GM23338 (cell line): ENCODE data around the gene NRN1. TPM values are rescaled to one million over a fixed set of nuclear protein-coding genes. Genes with fewer than 3 reads are reported as not detected.

Source experiments
- ATAC-seq: fragments of 200-7000 bp; cut with Tn5 transposase; 3 replicates; pipeline ENCODE4 v1.9.1; 2020
- DNase-seq: peaks from one replicate; pipeline ENCODE4 v3.0.0-alpha.2; 2015; ENCODE audit warnings: low spot score
- H2AFZ ChIP-seq: fragments of 200-600 bp; sonication (generic); 2 replicates; pipeline ENCODE4 v1.8.0; 2016; ENCODE audit warnings: antibody characterized with exemption, mild to moderate bottlenecking, moderate library complexity
- H3F3A ChIP-seq: fragments of 200-600 bp; sonication (generic); replicated peaks from 2 replicates; pipeline ENCODE4 v1.8.0; 2017; ENCODE audit warnings: antibody characterized with exemption, mixed run types, low read depth
- H3K27ac ChIP-seq: fragments of 200-600 bp; sonication (generic); 2 replicates; pipeline ENCODE4 v1.6.1; 2016; ENCODE audit warnings: low read depth
- H3K27me3 ChIP-seq: fragments of 200-600 bp; sonication (generic); 2 replicates; pipeline ENCODE4 v1.8.0; 2016; ENCODE audit warnings: mild to moderate bottlenecking, mixed run types, moderate library complexity; ENCODE audit not compliant: insufficient read depth
- H3K36me3 ChIP-seq: fragments of 200-600 bp; sonication (generic); 2 replicates; pipeline ENCODE4 v1.8.0; 2016; ENCODE audit warnings: mild to moderate bottlenecking; ENCODE audit not compliant: insufficient read depth
- H3K4me1 ChIP-seq: fragments of 200-600 bp; sonication (generic); 2 replicates; pipeline ENCODE4 v1.8.0; 2016; ENCODE audit warnings: mild to moderate bottlenecking, moderate library complexity; ENCODE audit not compliant: insufficient read depth
- H3K4me2 ChIP-seq: fragments of 200-600 bp; sonication (generic); 2 replicates; pipeline ENCODE4 v1.7.1; 2017; ENCODE audit warnings: mixed run types
- H3K4me3 ChIP-seq: fragments of 200-600 bp; sonication (generic); 2 replicates; pipeline ENCODE4 v1.6.1; 2016; ENCODE audit warnings: mixed run types
- H3K79me2 ChIP-seq: fragments of 200-600 bp; sonication (generic); replicated peaks from 2 replicates; pipeline ENCODE4 v1.8.0; 2017; ENCODE audit warnings: mild to moderate bottlenecking; ENCODE audit not compliant: insufficient read depth
- H3K9me2 ChIP-seq: fragments of 200-600 bp; sonication (generic); 2 replicates; pipeline ENCODE4 v1.8.0; 2017; ENCODE audit not compliant: insufficient read depth
- H4K20me1 ChIP-seq: fragments of 200-600 bp; sonication (generic); replicated peaks from 2 replicates; pipeline ENCODE4 v1.8.0; 2017; ENCODE audit warnings: mild to moderate bottlenecking; ENCODE audit not compliant: insufficient read depth
- H3K27ac Mint-ChIP-seq: 2 replicates; pipeline ENCODE4 v1.8.0; 2020; ENCODE audit warnings: inconsistent platforms, mild to moderate bottlenecking, moderate library complexity, mixed read lengths
- H3K27me3 Mint-ChIP-seq: 3 replicates; pipeline ENCODE4 v1.8.0; 2022; ENCODE audit warnings: low read depth, mild to moderate bottlenecking, moderate library complexity, mixed read lengths, inconsistent platforms; ENCODE audit not compliant: insufficient read depth, poor library complexity
- H3K36me3 Mint-ChIP-seq: 3 replicates; pipeline ENCODE4 v1.8.0; 2021; ENCODE audit warnings: low read depth, mild to moderate bottlenecking, inconsistent platforms, moderate library complexity, mixed read lengths
- H3K4me1 Mint-ChIP-seq: 3 replicates; pipeline ENCODE4 v1.8.0; 2020; ENCODE audit warnings: mild to moderate bottlenecking, inconsistent platforms, mixed read lengths
- H3K4me3 Mint-ChIP-seq: 3 replicates; pipeline ENCODE4 v1.8.0; 2021; ENCODE audit warnings: moderate library complexity, mild to moderate bottlenecking, inconsistent platforms, mixed read lengths
- H3K9me3 Mint-ChIP-seq: 3 replicates; pipeline ENCODE4 v1.8.0; 2020; ENCODE audit warnings: moderate library complexity, mild to moderate bottlenecking, inconsistent platforms, mixed read lengths
- CREB1 ChIP-seq: fragments of 250-450 bp; sonication (Bioruptor Pico); IDR thresholded peaks from 2 replicates; pipeline ENCODE4 v1.5.0; 2020; ENCODE audit warnings: low read depth, mild to moderate bottlenecking, moderate library complexity
- EZH2 ChIP-seq: fragments of 200-600 bp; sonication (generic); IDR thresholded peaks from one replicate; pipeline ENCODE4 v1.8.0; 2017; ENCODE audit warnings: antibody characterized with exemption, mild to moderate bottlenecking, low read depth; ENCODE audit not compliant: unreplicated experiment
- EZH2phosphoT487 ChIP-seq: fragments of 200-600 bp; sonication (generic); IDR thresholded peaks from one replicate; pipeline ENCODE4 v1.8.1; 2018; ENCODE audit warnings: antibody characterized with exemption; ENCODE audit not compliant: unreplicated experiment
- NANOG ChIP-seq: IDR thresholded peaks from 2 replicates; pipeline ENCODE4 v1.6.1; 2016; ENCODE audit warnings: antibody characterized with exemption, borderline replicate concordance
- STAT1 ChIP-seq: IDR thresholded peaks from one replicate; pipeline ENCODE4 v1.6.1; 2016; ENCODE audit warnings: antibody characterized with exemption; ENCODE audit not compliant: unreplicated experiment
- ZNF114 ChIP-seq: fragments of 250-450 bp; sonication (Bioruptor Pico); IDR thresholded peaks from 2 replicates; pipeline ENCODE4 v1.5.0; 2020; ENCODE audit warnings: mild to moderate bottlenecking, moderate library complexity
- ZNF331 ChIP-seq: fragments of 250-450 bp; sonication (Bioruptor Pico); IDR thresholded peaks from 2 replicates; pipeline ENCODE4 v1.5.0; 2020; ENCODE audit warnings: low read depth, mild to moderate bottlenecking, moderate library complexity
- polyA plus RNA-seq: library from polyadenylated mRNA; unstranded; fragments of >200 nt; fragmentation: Nextera tagmentation; extraction: Ambion mirVana; gene quantifications from 2 replicates; pipeline ENCODE4 v1.2.1, GENCODE V29; 2016
- total RNA-seq: library from RNA; depleted of rRNA; stranded (reverse); fragments of >200 nt; shearing (Covaris generic); gene quantifications from 2 replicates; pipeline ENCODE4 v1.2.3, GENCODE V29; 2014
- TF ChIP-seq, protein P1 (sequence below): fragments of 250-450 bp; sonication (Bioruptor Pico); IDR thresholded peaks from 2 replicates; pipeline ENCODE4 v1.5.0; 2020; ENCODE audit warnings: mild to moderate bottlenecking, moderate library complexity
- TF ChIP-seq, protein P2 (sequence below): IDR thresholded peaks from 2 replicates; pipeline ENCODE4 v1.6.1; 2016; ENCODE audit warnings: antibody characterized with exemption
- TF ChIP-seq, protein P3 (sequence below), 2 experiments: fragments of 200-600 bp in 1 of 2; sonication (generic) in 1 of 2; conservative IDR thresholded peaks; 2 replicates each; pipeline versions ENCODE4 v1.5.1 to v1.6.1; 2016 to 2017; ENCODE audit warnings: antibody characterized with exemption in 2 of 2, low read depth in 2 of 2, mild to moderate bottlenecking in 2 of 2, moderate library complexity in 1 of 2

Gene NRN1
- total and polyA plus RNA-seq, 2 experiments from 2014 or later: 0.71 TPM; not detected in 1

DNA sequence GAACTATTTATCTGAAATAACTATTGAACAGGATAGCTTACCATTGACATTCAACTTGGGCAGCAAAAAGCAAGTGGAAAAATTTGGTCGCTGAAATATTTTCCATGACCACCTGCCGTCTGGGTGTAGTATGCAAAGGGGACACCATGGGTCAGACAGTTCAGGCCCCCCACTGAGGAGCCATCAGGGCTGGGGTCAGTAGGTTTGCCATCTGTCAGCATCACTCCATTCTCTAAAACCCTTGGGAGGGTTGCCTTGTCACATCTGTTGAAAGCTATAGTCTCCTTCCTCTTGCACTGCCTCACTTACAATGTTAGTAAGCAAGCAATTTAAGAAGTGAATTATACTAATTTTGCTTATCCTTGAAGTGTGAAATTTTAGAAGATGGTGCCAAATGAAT, 44.9 kb downstream of the NRN1 start (continued):
- TF ChIP-seq, protein P1, sequence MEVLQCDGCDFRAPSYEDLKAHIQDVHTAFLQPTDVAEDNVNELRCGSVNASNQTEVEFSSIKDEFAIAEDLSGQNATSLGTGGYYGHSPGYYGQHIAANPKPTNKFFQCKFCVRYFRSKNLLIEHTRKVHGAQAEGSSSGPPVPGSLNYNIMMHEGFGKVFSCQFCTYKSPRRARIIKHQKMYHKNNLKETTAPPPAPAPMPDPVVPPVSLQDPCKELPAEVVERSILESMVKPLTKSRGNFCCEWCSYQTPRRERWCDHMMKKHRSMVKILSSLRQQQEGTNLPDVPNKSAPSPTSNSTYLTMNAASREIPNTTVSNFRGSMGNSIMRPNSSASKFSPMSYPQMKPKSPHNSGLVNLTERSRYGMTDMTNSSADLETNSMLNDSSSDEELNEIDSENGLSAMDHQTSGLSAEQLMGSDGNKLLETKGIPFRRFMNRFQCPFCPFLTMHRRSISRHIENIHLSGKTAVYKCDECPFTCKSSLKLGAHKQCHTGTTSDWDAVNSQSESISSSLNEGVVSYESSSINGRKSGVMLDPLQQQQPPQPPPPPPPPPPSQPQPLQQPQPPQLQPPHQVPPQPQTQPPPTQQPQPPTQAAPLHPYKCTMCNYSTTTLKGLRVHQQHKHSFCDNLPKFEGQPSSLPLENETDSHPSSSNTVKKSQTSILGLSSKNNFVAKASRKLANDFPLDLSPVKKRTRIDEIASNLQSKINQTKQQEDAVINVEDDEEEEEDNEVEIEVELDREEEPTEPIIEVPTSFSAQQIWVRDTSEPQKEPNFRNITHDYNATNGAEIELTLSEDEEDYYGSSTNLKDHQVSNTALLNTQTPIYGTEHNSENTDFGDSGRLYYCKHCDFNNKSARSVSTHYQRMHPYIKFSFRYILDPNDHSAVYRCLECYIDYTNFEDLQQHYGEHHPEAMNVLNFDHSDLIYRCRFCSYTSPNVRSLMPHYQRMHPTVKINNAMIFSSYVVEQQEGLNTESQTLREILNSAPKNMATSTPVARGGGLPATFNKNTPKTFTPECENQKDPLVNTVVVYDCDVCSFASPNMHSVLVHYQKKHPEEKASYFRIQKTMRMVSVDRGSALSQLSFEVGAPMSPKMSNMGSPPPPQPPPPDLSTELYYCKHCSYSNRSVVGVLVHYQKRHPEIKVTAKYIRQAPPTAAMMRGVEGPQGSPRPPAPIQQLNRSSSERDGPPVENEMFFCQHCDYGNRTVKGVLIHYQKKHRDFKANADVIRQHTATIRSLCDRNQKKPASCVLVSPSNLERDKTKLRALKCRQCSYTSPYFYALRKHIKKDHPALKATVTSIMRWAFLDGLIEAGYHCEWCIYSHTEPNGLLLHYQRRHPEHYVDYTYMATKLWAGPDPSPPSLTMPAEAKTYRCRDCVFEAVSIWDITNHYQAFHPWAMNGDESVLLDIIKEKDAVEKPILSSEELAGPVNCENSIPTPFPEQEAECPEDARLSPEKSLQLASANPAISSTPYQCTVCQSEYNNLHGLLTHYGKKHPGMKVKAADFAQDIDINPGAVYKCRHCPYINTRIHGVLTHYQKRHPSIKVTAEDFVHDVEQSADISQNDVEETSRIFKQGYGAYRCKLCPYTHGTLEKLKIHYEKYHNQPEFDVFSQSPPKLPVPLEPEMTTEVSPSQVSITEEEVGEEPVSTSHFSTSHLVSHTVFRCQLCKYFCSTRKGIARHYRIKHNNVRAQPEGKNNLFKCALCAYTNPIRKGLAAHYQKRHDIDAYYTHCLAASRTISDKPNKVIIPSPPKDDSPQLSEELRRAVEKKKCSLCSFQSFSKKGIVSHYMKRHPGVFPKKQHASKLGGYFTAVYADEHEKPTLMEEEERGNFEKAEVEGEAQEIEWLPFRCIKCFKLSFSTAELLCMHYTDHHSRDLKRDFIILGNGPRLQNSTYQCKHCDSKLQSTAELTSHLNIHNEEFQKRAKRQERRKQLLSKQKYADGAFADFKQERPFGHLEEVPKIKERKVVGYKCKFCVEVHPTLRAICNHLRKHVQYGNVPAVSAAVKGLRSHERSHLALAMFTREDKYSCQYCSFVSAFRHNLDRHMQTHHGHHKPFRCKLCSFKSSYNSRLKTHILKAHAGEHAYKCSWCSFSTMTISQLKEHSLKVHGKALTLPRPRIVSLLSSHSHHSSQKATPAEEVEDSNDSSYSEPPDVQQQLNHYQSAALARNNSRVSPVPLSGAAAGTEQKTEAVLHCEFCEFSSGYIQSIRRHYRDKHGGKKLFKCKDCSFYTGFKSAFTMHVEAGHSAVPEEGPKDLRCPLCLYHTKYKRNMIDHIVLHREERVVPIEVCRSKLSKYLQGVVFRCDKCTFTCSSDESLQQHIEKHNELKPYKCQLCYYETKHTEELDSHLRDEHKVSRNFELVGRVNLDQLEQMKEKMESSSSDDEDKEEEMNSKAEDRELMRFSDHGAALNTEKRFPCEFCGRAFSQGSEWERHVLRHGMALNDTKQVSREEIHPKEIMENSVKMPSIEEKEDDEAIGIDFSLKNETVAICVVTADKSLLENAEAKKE: no peak
- TF ChIP-seq EZH2: no peak
- no peak for TF ChIP-seq ZNF331 (CRISPR knock-in tag)
- TF ChIP-seq, protein P2, sequence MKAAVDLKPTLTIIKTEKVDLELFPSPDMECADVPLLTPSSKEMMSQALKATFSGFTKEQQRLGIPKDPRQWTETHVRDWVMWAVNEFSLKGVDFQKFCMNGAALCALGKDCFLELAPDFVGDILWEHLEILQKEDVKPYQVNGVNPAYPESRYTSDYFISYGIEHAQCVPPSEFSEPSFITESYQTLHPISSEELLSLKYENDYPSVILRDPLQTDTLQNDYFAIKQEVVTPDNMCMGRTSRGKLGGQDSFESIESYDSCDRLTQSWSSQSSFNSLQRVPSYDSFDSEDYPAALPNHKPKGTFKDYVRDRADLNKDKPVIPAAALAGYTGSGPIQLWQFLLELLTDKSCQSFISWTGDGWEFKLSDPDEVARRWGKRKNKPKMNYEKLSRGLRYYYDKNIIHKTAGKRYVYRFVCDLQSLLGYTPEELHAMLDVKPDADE: no peak
- TF ChIP-seq, protein P3, sequence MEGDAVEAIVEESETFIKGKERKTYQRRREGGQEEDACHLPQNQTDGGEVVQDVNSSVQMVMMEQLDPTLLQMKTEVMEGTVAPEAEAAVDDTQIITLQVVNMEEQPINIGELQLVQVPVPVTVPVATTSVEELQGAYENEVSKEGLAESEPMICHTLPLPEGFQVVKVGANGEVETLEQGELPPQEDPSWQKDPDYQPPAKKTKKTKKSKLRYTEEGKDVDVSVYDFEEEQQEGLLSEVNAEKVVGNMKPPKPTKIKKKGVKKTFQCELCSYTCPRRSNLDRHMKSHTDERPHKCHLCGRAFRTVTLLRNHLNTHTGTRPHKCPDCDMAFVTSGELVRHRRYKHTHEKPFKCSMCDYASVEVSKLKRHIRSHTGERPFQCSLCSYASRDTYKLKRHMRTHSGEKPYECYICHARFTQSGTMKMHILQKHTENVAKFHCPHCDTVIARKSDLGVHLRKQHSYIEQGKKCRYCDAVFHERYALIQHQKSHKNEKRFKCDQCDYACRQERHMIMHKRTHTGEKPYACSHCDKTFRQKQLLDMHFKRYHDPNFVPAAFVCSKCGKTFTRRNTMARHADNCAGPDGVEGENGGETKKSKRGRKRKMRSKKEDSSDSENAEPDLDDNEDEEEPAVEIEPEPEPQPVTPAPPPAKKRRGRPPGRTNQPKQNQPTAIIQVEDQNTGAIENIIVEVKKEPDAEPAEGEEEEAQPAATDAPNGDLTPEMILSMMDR (conservative IDR thresholded peaks at IDR 0.05; ENCODE audit: low read depth in 2 of 2): no peak
- TF ChIP-seq NANOG: no peak

DNA sequence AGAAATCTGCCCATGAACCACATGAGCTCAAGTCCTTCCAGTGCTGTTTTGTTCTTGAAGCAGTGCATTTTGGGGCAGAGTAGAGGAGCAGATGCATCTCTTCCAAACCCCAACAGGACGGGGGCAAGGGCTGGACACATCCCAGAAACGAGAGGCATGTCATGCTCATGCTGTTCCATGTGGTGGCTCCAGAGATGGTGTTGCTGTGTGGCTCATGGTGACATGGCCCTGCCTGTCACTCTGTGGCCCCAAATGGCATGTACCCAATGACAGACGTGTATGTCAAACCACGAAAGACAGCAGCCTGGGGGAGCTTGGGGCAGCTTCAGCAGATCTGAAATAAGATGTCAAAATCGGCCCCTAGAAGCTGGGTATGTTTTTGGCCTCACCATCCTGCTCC, 46.3 kb downstream of the NRN1 start:
- H3K36me3 Mint-ChIP-seq: no peaks in the 10 kb centered on the region
- H3K27me3 Mint-ChIP-seq: no peaks in the 10 kb centered on the region
- H3K27ac Mint-ChIP-seq: no peak overlapping the region
- no peaks in the 10 kb centered on the region for H3K27me3 ChIP-seq
- H3K36me3 ChIP-seq: no peaks in the 10 kb centered on the region
- H3K4me1 ChIP-seq: no peaks in the 10 kb centered on the region; the same call in 1 of the 2 replicates
- DNase-seq (no peak), ATAC-seq (no peak)
- no peaks in the 10 kb centered on the region for H3K9me2 ChIP-seq
- peaks cover 4% of the 10 kb centered on the region; the same call in 1 of the 3 replicates for H3K4me1 Mint-ChIP-seq
- H3K27ac ChIP-seq: no peak overlapping the region
- H3F3A ChIP-seq: no peaks in the 10 kb centered on the region
- no peak overlapping the region for H3K4me3 ChIP-seq
- no peak overlapping the region for H3K4me3 Mint-ChIP-seq
- H2AFZ ChIP-seq: no peak overlapping the region
- H4K20me1 ChIP-seq: no peaks in the 10 kb centered on the region
- no peak for TF ChIP-seq STAT1
- TF ChIP-seq ZNF114 (CRISPR knock-in tag): no peak
- no peak for TF ChIP-seq EZH2phosphoT487
- TF ChIP-seq CREB1 (CRISPR knock-in tag): no peak
- H3K9me3 Mint-ChIP-seq: no peaks in the 10 kb centered on the region
- no peak overlapping the region for H3K4me2 ChIP-seq
- H3K79me2 ChIP-seq: no peaks in the 10 kb centered on the region
